IPS DF 4.7 (cell line): Measurements from ENCODE around the gene EDEM2.
"Not testable (repeated sequence)": the region's sequence is repeated elsewhere in the genome, so short reads cannot be mapped to it uniquely, and the experiment has no call there.

Experiments
- DNase-seq: peaks from one replicate; pipeline ENCODE4 v3.0.0-alpha.2; 2013; ENCODE audit warnings: low spot score; ENCODE audit errors: extremely low read depth

Gene EDEM2

GRCh38 chr20:35087791-35088190, 59.3 kb downstream of the EDEM2 start:
- DNase-seq: no peak

GRCh38 chr20:35087355-35087754, 59.8 kb downstream of the EDEM2 start:
- no peak for DNase-seq

GRCh38 chr20:35085477-35086225, 61.5 kb downstream of the EDEM2 start:
- DNase-seq: no peak

- DNase-seq: no peak
Measured at GRCh38 chr20:35084998-35085397, 62.1 kb downstream of the EDEM2 start.

GRCh38 chr20:35080348-35080642, 66.8 kb downstream of the EDEM2 start:
- not testable (repeated sequence) for DNase-seq

GRCh38 chr20:35079472-35080347, 67.4 kb downstream of the EDEM2 start:
- no peak for DNase-seq

GRCh38 chr20:35077872-35078271, 69.3 kb downstream of the EDEM2 start:
- DNase-seq: no peak

GRCh38 chr20:35077341-35077740, 69.8 kb downstream of the EDEM2 start:
- no peak for DNase-seq

GRCh38 chr20:35071436-35072153, 75.5 kb downstream of the EDEM2 start:
- DNase-seq: not testable (repeated sequence)

- DNase-seq: no peak
Measured at GRCh38 chr20:35066194-35066593, 80.9 kb downstream of the EDEM2 start.
